GM19099 (cell line): ENCODE results near the gene PROCA1.

Experiments
- POLR2A ChIP-seq: IDR thresholded peaks from 3 replicates; pipeline ENCODE4 v1.6.1; 2011; ENCODE audit warnings: low read depth; ENCODE audit not compliant: insufficient read length; ENCODE audit errors: extremely low read depth

PROCA1 gene

GRCh38 chr17:28675980-28676379, 35.7 kb downstream of the PROCA1 start:
- TF ChIP-seq POLR2A = no peak

- TF ChIP-seq POLR2A = no peak
Observed at GRCh38 chr17:28675490-28675889, 36.2 kb downstream of the PROCA1 start.

GRCh38 chr17:28669918-28670317, 41.8 kb downstream of the PROCA1 start:
- TF ChIP-seq POLR2A = no peak

GRCh38 chr17:28667870-28668269, 43.8 kb downstream of the PROCA1 start:
- TF ChIP-seq POLR2A = no peak

GRCh38 chr17:28665994-28666393, 45.7 kb downstream of the PROCA1 start:
- no peak for TF ChIP-seq POLR2A

GRCh38 chr17:28663723-28664122, 48.0 kb downstream of the PROCA1 start:
- TF ChIP-seq POLR2A = no peak

GRCh38 chr17:28662527-28662829, 49.2 kb downstream of the PROCA1 start:
- TF ChIP-seq POLR2A = no peak

- peak; percentile 91 for TF ChIP-seq POLR2A
Observed at GRCh38 chr17:28661635-28662526, 49.8 kb downstream of the PROCA1 start, which contains the start of the genes SDF2 and SUPT6H. TSS of gene SDF2 (minus strand) at chr17:28661906. CDS start at chr17:28661876, 30 bp downstream. TSS of gene SUPT6H (plus strand) at chr17:28662205. CDS start at chr17:28673402, 11,197 bp downstream.

GRCh38 chr17:28657756-28658155, 53.9 kb downstream of the PROCA1 start:
- TF ChIP-seq POLR2A = no peak

- TF ChIP-seq POLR2A = no peak
Observed at GRCh38 chr17:28655160-28655559, 56.5 kb downstream of the PROCA1 start.
